T-helper 17 cell (primary cell): ENCODE data around the gene SPATS2L. TPM values are rescaled to one million over a fixed set of nuclear protein-coding genes. Genes with fewer than 3 reads are reported as not detected.

Experiments used
- ATAC-seq: fragments of 150-1000 bp; cut with Tn5 transposase; 2 replicates; pipeline ENCODE4 v1.10.0; 2021; ENCODE audit warnings: mild to moderate bottlenecking, moderate library complexity
- DNase-seq, 3 donors: peaks; one replicate each; pipeline versions ENCODE4 v3.0.0 to v3.0.0-alpha.2; 2020 to 2021
- H3K9me3 ChIP-seq: one replicate; pipeline ENCODE4 v1.7.0; 2013; ENCODE audit warnings: low read length, mild to moderate bottlenecking; ENCODE audit not compliant: control insufficient read depth, poor library complexity, severe bottlenecking
- H3K27ac Mint-ChIP-seq: one replicate; pipeline ENCODE4 v1.8.0; 2022; ENCODE audit warnings: mild to moderate bottlenecking, moderate library complexity, mixed read lengths
- H3K27me3 Mint-ChIP-seq: one replicate; pipeline ENCODE4 v1.8.0; 2022; ENCODE audit warnings: mixed read lengths
- H3K36me3 Mint-ChIP-seq: one replicate; pipeline ENCODE4 v1.8.0; 2022; ENCODE audit warnings: low read depth, mixed read lengths
- H3K4me1 Mint-ChIP-seq: one replicate; pipeline ENCODE4 v1.8.0; 2022; ENCODE audit warnings: mild to moderate bottlenecking, mixed read lengths
- H3K4me3 Mint-ChIP-seq: one replicate; pipeline ENCODE4 v1.8.0; 2022; ENCODE audit warnings: mild to moderate bottlenecking, moderate library complexity, mixed read lengths
- total RNA-seq, 4 donors: library from RNA in 2 of 4; stranded (reverse) in 2 of 4; gene quantifications; one replicate each; pipeline ENCODE4 v1.2.3 and lab custom pipeline; 2022 to 2026

The SPATS2L gene
- total RNA-seq, 2 donors from 2014 or later = 3.1 to 7.0 TPM

GRCh38 chr2:200477667-200478131 lies 171.2 kb downstream of the SPATS2L start:
- H3K27ac Mint-ChIP-seq = no peak overlapping the region
- no peaks in the 10 kb centered on the region for H3K27me3 Mint-ChIP-seq

GRCh38 chr2:200479692-200480265 lies 173.3 kb downstream of the SPATS2L start:
- no peaks in the 10 kb centered on the region for H3K36me3 Mint-ChIP-seq
- peak overlapping the region; percentile 14 for H3K27ac Mint-ChIP-seq
- H3K27me3 Mint-ChIP-seq = no peaks in the 10 kb centered on the region
- no peaks in the 10 kb centered on the region for H3K9me3 ChIP-seq
- no peak overlapping the region for H3K4me3 Mint-ChIP-seq
- DNase-seq (no peak), ATAC-seq (no peak)
- peaks cover 7% of the 10 kb centered on the region for H3K4me1 Mint-ChIP-seq

More at GRCh38 chr2:200477667-200478131, 171.2 kb downstream of the SPATS2L start:
- H3K4me1 Mint-ChIP-seq = peaks cover 4% of the 10 kb centered on the region
- H3K9me3 ChIP-seq = no peaks in the 10 kb centered on the region
- no peak for DNase-seq
- H3K4me3 Mint-ChIP-seq = no peak overlapping the region
- ATAC-seq = no peak
- H3K36me3 Mint-ChIP-seq = no peaks in the 10 kb centered on the region

- no peak for ATAC-seq
These were observed 175.7 kb downstream of the SPATS2L start for GRCh38 chr2:200482194-200482593.

GRCh38 chr2:200483729-200484198 lies 177.3 kb downstream of the SPATS2L start:
- DNase-seq (no peak), ATAC-seq (peak; percentile 52)
- Mint-ChIP-seq H3K4me1 (peaks cover 7% of the 10 kb centered on the region), H3K27me3 (no peaks in the 10 kb centered on the region), H3K27ac (no peak overlapping the region), H3K4me3 (no peak overlapping the region), H3K36me3 (no peaks in the 10 kb centered on the region)
- H3K9me3 ChIP-seq = no peaks in the 10 kb centered on the region

More at GRCh38 chr2:200482194-200482593, 175.7 kb downstream of the SPATS2L start:
- H3K4me1 Mint-ChIP-seq = peaks cover 7% of the 10 kb centered on the region
- H3K27me3 Mint-ChIP-seq = no peaks in the 10 kb centered on the region
- no peak for DNase-seq
- H3K4me3 Mint-ChIP-seq = no peak overlapping the region
- H3K27ac Mint-ChIP-seq = no peak overlapping the region
- H3K9me3 ChIP-seq = no peaks in the 10 kb centered on the region
- H3K36me3 Mint-ChIP-seq = no peaks in the 10 kb centered on the region

GRCh38 chr2:200484934-200485333 lies 178.4 kb downstream of the SPATS2L start:
- ATAC-seq = no peak
- Mint-ChIP-seq H3K36me3 (no peaks in the 10 kb centered on the region), H3K4me3 (no peak overlapping the region), H3K27ac (no peak overlapping the region), H3K27me3 (no peaks in the 10 kb centered on the region), H3K4me1 (peaks cover 7% of the 10 kb centered on the region)
- H3K9me3 ChIP-seq = no peaks in the 10 kb centered on the region
- DNase-seq = no peak

GRCh38 chr2:200486529-200486928 lies 180.0 kb downstream of the SPATS2L start:
- Mint-ChIP-seq H3K36me3 (no peaks in the 10 kb centered on the region), H3K27me3 (no peaks in the 10 kb centered on the region), H3K4me1 (peaks cover 3% of the 10 kb centered on the region), H3K4me3 (no peak overlapping the region), H3K27ac (no peak overlapping the region)
- DNase-seq (no peak), ATAC-seq (no peak)
- H3K9me3 ChIP-seq = no peaks in the 10 kb centered on the region

GRCh38 chr2:200488169-200488568 lies 181.7 kb downstream of the SPATS2L start:
- Mint-ChIP-seq H3K27ac (no peak overlapping the region), H3K27me3 (no peaks in the 10 kb centered on the region), H3K36me3 (peaks cover 3% of the 10 kb centered on the region), H3K4me1 (peaks cover 3% of the 10 kb centered on the region), H3K4me3 (no peak overlapping the region)
- no peak for DNase-seq
- no peaks in the 10 kb centered on the region for H3K9me3 ChIP-seq
- ATAC-seq = no peak

GRCh38 chr2:200490001-200490400 lies 183.5 kb downstream of the SPATS2L start:
- Mint-ChIP-seq H3K4me1 (peaks cover 2% of the 10 kb centered on the region), H3K36me3 (peaks cover 6% of the 10 kb centered on the region), H3K27ac (no peak overlapping the region), H3K27me3 (no peaks in the 10 kb centered on the region), H3K4me3 (no peak overlapping the region)
- DNase-seq (no peak), ATAC-seq (no peak)
- H3K9me3 ChIP-seq = no peaks in the 10 kb centered on the region

GRCh38 chr2:200492656-200493055 lies 186.2 kb downstream of the SPATS2L start:
- Mint-ChIP-seq H3K27ac (no peak overlapping the region), H3K4me1 (peaks cover 3% of the 10 kb centered on the region), H3K27me3 (no peaks in the 10 kb centered on the region), H3K4me3 (no peak overlapping the region), H3K36me3 (peaks cover 8% of the 10 kb centered on the region)
- H3K9me3 ChIP-seq = no peaks in the 10 kb centered on the region
- DNase-seq (no peak), ATAC-seq (no peak)

- no peak overlapping the region for H3K4me3 Mint-ChIP-seq
- no peaks in the 10 kb centered on the region for H3K9me3 ChIP-seq
- H3K27ac Mint-ChIP-seq = no peak overlapping the region
- H3K36me3 Mint-ChIP-seq = peaks cover 8% of the 10 kb centered on the region
- peaks cover 5% of the 10 kb centered on the region for H3K4me1 Mint-ChIP-seq
- DNase-seq = no peak
- ATAC-seq = no peak
- no peaks in the 10 kb centered on the region for H3K27me3 Mint-ChIP-seq
These were observed 187.6 kb downstream of the SPATS2L start for GRCh38 chr2:200494048-200494447.

GRCh38 chr2:200496696-200497095 lies 190.2 kb downstream of the SPATS2L start:
- DNase-seq (no peak), ATAC-seq (no peak)
- Mint-ChIP-seq H3K27ac (no peak overlapping the region), H3K4me1 (peaks cover 7% of the 10 kb centered on the region), H3K4me3 (no peak overlapping the region), H3K27me3 (no peaks in the 10 kb centered on the region), H3K36me3 (peaks cover 11% of the 10 kb centered on the region)
- H3K9me3 ChIP-seq = no peaks in the 10 kb centered on the region

GRCh38 chr2:200498402-200499162 lies 192.1 kb downstream of the SPATS2L start:
- DNase-seq (no peak), ATAC-seq (no peak)
- H3K9me3 ChIP-seq = no peaks in the 10 kb centered on the region
- Mint-ChIP-seq H3K27me3 (no peaks in the 10 kb centered on the region), H3K27ac (no peak overlapping the region), H3K4me1 (peaks cover 13% of the 10 kb centered on the region), H3K36me3 (peaks cover 8% of the 10 kb centered on the region), H3K4me3 (no peak overlapping the region)

GRCh38 chr2:200502196-200502595 lies 195.7 kb downstream of the SPATS2L start:
- no peaks in the 10 kb centered on the region for H3K27me3 Mint-ChIP-seq
- H3K4me3 Mint-ChIP-seq = no peak overlapping the region
- DNase-seq (no peak), ATAC-seq (no peak)
- no peak overlapping the region for H3K27ac Mint-ChIP-seq
- H3K9me3 ChIP-seq = no peaks in the 10 kb centered on the region
- peaks cover 22% of the 10 kb centered on the region for H3K4me1 Mint-ChIP-seq
- H3K36me3 Mint-ChIP-seq = peaks cover 7% of the 10 kb centered on the region
